Measurements from ENCODE around the gene C20orf96.

Gene C20orf96

DNA sequence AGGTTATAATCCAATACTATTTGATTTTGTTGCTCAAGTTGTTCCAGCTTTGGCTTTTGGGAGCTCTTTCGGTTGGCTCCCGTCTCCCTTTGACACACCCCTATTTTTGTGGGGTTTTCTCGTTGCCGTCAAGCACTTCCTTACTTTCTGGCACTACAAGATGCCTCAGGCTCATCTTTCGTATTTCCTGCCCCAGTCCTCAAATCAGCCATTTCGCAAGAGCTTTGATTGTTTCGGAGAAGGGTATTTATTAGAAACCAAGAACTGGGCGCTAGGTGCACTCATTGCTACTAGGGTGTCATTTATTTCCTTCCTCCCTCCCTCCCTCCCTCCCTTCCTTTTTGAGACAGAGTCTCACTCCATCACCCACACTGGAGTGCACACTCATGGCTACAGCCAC, 21.5 kb upstream of the C20orf96 start:
- DNase-seq (ENCODE audit: low read depth) = no peak

DNA sequence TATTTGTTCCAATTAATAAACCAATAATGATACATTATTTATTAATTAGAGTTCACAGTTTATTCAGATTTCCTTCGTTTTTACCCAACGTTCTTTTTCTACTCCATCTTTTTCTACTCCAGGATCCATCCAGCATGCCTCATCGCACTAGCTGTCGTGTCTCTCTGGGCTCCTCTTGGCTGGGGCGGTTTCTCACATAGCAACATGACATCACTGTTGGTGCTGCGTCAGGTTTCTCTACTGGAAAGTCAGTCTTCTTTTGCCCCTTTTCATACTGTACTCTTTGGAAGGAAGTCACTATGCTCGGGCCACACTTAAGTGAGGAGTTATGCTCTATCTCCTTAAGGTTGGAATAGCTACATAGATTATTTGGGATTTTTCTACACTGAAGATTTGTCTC, 21.1 kb upstream of the C20orf96 start:
- DNase-seq (ENCODE audit: low read depth) = no peak

- DNase-seq (ENCODE audit: low read depth) = no peak
Measured at GRCh38 chr20:310645-311044, 20.1 kb upstream of the C20orf96 start.

- peak; percentile 99 for DNase-seq (ENCODE audit: low read depth)
Measured at GRCh38 chr20:309841-310644, 19.5 kb upstream of the C20orf96 start.

DNA sequence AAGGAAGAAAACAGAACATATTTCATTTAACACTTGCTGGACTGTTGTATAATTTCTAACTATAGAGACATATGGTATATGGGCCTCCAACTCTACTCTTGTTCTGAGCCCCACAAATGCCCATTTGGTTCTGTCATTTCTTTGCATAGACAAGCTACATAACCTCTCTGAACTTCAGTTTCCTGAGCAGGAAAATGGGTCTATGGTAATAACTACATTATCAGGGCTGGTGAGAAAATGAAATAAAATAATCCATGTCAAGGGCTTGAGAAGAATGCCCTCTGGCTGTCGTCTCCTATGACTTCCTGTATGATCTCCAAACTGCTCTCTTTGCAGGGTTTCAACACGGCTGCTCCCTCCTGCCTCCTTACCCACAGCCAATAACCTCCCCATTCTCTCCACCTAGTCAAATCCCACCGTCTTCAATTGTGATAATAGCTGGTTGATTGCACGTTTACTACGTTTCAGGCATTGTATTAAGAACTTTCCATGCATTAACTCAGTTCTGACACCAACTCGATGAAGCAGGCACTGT, 18.8 kb upstream of the C20orf96 start:
- no peak for DNase-seq (ENCODE audit: low read depth)

DNA sequence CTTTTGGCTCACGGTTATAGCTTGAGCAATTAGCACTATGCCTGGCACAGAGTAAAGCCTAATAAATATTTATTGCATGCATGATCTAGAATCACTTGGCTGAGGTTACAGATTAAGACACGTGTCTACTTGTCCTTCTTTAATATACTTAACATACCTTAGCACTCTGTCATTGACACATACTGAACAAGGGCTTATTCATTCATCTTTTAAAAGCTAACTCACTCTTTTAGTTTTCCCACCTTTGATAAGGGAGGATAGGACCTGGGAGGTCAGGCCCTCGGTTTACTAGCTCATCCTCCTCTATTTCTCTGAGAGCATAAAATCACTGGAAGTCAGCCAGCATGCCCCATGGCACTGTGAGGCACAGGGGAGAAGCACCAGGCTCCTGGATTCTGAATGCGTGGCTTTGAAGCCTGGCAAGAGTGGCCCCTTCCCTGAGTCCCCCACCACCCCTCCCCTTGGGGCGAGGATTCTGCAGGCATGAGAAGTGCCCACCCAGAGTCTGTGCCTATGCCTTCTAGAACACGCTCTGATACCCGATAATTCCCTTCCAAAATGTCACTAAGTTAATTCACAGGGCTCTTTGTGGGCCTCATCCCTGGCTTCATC, 18.0 kb upstream of the C20orf96 start:
- DNase-seq (ENCODE audit: low read depth) = no peak

DNA sequence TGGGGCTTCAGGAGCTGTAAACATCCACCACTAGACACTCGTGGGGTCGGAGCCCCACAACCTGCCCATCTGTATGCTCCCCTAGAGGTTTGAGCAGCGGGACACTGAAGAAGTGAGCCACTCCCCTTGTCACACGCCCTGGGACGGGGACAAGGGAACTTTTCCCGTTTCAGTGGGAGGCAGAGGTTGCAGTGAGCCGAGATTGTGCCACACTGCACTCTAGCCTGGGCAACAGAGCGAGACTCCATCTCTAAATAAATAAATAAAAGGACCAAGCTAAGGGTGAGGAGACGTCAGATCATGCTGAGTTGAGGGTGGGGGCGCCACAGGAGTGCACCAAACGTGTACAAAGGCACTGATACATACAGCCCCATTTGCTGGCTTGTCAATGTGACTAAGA, 15.2 kb upstream of the C20orf96 start:
- no peak for DNase-seq (ENCODE audit: low read depth)

- DNase-seq (ENCODE audit: low read depth) = no peak
Measured at GRCh38 chr20:301886-302848, 11.6 kb upstream of the C20orf96 start.

GRCh38 chr20:300345-300990, 9.9 kb upstream of the C20orf96 start:
- DNase-seq (ENCODE audit: low read depth) = no peak

GRCh38 chr20:298776-299391, 8.3 kb upstream of the C20orf96 start:
- DNase-seq (ENCODE audit: low read depth) = no peak

DNA sequence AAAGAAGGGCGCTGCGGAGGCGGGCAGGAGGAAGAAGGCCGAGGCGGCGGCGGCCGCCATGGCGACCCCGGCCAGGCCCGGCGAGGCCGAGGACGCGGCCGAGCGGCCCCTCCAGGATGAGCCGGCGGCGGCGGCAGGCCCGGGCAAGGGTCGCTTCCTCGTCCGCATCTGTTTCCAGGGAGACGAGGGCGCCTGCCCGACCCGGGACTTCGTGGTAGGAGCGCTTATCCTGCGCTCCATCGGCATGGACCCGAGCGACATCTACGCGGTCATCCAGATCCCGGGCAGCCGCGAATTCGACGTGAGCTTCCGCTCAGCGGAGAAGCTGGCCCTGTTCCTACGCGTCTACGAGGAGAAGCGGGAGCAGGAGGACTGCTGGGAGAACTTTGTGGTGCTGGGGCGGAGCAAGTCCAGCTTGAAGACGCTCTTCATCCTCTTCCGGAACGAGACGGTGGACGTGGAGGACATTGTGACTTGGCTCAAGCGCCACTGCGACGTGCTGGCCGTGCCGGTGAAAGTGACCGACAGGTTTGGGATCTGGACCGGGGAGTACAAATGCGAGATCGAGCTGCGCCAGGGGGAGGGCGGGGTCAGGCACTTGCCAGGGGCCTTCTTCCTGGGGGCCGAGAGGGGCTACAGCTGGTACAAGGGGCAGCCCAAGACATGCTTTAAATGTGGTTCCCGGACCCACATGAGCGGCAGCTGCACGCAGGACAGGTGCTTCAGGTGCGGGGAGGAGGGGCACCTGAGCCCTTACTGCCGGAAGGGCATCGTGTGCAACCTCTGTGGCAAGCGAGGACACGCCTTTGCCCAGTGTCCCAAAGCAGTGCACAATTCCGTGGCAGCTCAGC, 7.6 kb upstream of the C20orf96 start:
- peak; percentile 91 for DNase-seq (ENCODE audit: low read depth)

GRCh38 chr20:297098-297924, 6.8 kb upstream of the C20orf96 start, which contains the start of gene ZCCHC3:
TSS of gene ZCCHC3 (plus strand) at chr20:297570. CDS start at chr20:297587, 17 bp downstream.
- DNase-seq (ENCODE audit: low read depth) = peak; percentile 82

DNA sequence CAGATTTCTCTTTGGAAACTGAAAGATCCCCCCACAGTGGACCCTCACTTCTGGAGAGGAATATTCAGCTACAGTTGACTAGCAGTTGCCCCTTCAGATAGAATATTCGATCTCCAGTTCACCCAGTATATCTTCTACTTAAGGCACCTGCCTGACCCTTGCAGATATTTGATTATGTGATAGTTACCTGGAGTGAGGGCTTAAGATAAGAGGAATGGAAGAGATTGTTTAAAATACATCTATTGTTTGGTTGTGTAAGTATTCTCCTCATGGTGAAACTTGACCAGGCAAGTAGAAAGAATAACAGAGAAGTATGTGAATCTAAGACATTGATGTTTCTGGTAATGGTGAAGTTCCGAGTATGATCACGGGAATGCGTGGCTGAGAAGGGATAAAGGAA, 5.3 kb upstream of the C20orf96 start:
- DNase-seq (ENCODE audit: low read depth) = no peak

- no peak for DNase-seq (ENCODE audit: low read depth)
Measured at GRCh38 chr20:294602-295001, 4.1 kb upstream of the C20orf96 start.

DNA sequence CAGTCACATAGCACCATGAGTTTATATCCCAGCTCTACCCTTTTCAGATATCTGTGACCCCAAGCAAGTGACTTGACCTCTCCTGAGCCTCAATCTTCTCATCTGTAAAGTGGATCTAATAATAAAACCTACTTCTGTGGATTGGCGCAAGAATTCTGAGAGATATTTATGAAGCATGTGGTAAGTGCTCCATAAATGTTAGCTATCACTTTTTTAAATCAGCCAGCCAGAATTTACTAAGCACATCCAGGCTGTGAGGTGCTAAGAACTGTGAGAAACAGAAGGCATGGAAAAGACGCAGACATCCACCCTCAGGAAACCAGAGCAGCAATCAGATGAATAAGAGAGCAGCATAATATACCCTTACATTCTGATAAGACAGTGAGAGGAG, 862 bp downstream of the C20orf96 start:
- DNase-seq (ENCODE audit: low read depth) = no peak

GRCh38 chr20:288956-289692, 1.4 kb downstream of the C20orf96 start:
- no peak for DNase-seq (ENCODE audit: low read depth)

GRCh38 chr20:286508-286907, 4.0 kb downstream of the C20orf96 start:
- DNase-seq (ENCODE audit: low read depth) = no peak

DNA sequence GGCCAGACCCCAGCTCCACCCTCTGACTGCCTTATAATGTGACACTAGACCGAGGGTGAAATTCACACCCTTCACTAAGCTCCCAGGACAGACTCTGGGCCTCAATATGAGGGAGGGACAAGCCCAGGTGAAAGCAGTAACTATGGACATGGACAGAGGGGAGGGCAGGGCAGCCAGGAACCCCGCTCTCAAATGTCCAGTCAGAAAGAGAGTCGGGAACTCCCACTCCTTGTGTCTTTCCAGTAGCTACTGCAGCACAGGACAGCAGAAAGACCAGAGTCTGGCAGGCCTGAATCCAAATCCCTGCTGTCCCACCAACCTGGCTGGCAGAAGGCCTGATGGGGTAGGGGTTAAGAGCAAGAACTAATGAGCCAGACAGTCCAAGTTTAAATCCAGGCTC, 6.4 kb downstream of the C20orf96 start:
- no peak for DNase-seq (ENCODE audit: low read depth)

All from CMK (cell line).